T-helper 2 cell (primary cell): ENCODE measurements around the gene ABCA1.
"Not testable (repeated sequence)": the region's sequence is repeated elsewhere in the genome, so short reads cannot be mapped to it uniquely, and the experiment has no call there.

ENCODE experiments used
- DNase-seq, 5 experiments: peaks; one replicate each; pipeline versions ENCODE4 v3.0.0 to v3.0.0-alpha.2; 2012 to 2022

ABCA1 gene

DNA sequence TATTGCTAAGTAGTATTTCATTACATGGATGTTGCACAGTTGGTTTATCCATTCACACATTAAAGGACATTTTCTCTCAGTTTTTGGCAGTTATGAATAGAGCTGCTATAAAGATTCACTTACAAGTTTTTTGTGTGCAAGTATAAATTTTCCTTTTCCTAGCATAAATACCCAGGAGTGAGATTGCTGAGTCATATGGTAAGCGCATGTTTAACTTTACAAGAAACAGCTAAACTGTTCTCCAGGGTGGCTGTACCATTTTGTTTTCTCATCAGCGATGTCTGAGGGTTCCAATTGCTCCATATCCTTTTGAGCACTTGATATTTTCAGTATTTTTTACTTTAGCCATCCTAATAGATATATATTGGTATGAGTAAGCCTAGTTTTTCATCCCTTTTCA lies 16.4 kb upstream of the ABCA1 start:
- no peak for DNase-seq

GRCh38 chr9:104941597-104941996 lies 13.6 kb upstream of the ABCA1 start:
- no peak for DNase-seq

GRCh38 chr9:104936291-104936690 lies 8.3 kb upstream of the ABCA1 start:
- DNase-seq, result no peak

DNA sequence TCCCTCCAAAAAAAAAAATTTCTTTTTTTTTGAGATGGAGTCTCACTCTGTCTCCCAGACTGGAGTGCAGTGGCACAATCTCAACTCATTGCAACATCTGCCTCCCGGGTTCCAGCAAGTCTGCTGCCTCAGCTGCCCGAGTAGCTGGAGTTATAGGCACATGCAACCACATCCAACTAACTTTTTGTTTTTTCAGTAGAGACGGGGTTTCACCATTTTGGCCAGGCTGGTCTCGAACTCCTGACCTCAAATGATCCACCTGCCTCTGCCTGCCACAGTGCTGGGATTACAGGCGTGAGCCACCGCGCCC lies 7.5 kb upstream of the ABCA1 start:
- DNase-seq, result not testable (repeated sequence)

GRCh38 chr9:104934691-104935500 lies 6.9 kb upstream of the ABCA1 start:
- no peak for DNase-seq

GRCh38 chr9:104933091-104933490 lies 5.1 kb upstream of the ABCA1 start:
- not testable (repeated sequence) for DNase-seq

DNA sequence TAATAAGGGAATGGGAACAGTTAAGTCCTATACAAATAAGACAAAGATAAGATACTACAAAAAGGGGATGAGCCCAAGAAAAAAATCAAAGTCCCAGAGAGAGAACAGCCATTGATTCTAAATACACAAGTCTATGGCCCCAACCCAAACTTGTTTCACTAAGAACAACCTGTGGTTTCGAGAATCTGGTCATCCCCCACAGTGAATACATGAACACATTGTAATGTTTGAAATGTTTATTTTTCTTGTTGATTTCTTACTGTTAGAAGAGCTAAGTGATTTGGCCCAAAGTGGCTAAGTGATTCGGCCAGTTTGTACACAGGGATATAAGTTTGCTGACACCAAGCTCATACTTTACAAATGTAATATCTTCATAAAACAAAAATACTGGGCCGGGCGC lies 3.3 kb upstream of the ABCA1 start:
- no peak for DNase-seq

DNA sequence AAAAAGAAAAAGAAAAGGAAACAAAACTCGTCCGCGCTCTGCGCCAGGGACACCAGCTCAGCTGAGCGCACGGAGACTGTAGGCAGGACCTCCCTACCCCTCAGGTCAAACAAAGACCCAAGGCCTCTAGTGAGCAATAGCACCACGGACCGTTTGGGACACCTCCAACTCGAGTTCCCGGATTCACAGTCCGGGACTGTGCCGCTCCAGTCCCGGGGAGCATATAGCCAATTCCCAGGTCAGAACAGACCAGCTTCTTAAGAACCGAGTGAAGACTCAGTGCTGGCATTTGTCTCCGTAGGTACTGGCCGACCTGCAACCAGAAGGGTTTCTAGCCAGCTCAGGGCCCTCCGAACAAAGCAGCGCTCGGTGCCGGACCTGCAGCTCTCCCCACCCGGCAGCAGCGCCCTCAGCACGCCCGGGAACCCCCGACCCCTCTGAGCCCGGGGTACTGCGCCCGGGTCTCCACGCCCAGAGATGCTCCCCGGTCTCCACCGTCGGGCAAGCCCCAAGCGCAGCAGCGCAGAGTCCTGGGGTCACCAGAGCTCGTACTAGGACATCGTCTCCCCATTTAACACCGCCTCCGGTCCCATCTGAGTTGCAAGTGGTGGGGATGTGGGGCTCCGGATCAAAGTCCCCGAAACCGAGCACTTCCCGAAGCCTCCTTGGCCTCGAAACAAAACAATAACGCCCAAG lies 591 bp downstream of the ABCA1 start:
- DNase-seq, result peak in 2 of 5 experiments; percentile 3 to 19

DNA sequence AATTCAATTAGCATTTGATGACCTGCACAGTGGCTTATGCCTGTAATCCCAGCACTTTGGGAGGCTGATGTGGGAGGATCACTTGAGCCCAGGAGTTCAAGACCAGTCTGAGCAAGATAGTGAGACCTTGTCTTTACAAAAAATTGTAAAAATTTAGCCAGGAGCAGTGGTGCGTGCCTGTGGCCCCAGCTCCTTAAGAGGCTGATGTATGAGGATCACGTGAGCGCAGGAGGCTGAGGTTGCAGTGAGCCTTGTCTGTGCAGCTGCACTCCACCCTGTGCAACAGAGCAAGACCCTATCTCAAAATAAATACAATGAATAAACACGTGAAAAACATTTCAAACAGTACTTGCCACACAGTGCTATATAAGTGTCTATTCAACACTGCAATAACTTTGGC lies 4.2 kb downstream of the ABCA1 start:
- no peak for DNase-seq

DNA sequence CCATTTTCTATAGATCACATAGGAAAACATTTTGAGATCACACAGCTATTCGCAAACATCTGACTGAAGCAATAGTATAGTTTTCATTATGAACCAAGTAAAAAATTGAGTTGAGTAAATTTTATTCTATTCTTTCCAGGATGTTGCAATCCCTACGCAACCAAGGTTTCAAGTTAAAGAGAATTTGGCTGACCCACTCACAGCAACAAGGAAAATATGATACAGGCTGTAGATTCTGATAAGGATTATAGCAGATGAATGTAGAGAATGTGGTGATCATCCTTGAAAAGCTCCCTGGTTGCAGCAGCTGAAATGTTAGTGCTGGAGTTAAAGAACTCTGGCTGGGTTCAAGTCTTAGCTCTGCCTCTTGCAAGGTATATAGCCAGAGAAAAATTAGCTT lies 4.7 kb downstream of the ABCA1 start:
- DNase-seq, result no peak

- not testable (repeated sequence) for DNase-seq
These were observed 5.2 kb downstream of the ABCA1 start for GRCh38 chr9:104922748-104923147.

DNA sequence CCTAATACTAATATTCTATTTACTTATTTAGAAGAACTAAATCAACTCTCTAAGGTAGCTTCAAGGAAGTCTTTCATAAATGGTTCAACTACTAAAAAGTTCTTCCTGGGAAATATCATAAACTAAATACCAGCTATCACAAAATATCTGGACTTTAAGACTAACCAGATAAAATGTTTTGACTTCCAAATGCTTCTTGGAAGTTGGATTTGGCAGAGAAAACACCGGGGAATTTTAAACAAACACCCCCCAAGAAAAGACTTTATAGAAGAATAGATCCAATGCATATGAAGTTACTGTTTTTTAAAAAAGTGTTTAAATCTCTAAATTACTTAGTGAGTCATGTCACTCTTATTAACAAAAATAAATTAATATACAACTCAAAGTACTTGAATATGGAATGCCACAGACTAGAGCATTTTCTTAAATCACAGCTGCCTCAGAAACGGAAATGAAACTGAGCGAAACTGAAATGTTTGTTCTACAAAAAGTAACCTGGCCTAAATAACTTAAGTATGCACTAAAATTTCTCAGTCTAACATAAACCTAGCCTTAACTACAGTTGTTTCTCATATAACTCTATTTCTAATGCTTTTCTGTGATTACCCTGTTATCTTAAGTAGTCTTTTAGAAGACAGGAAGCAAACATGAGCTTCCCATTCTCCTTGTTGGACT lies 6.8 kb downstream of the ABCA1 start:
- DNase-seq, result no peak

DNA sequence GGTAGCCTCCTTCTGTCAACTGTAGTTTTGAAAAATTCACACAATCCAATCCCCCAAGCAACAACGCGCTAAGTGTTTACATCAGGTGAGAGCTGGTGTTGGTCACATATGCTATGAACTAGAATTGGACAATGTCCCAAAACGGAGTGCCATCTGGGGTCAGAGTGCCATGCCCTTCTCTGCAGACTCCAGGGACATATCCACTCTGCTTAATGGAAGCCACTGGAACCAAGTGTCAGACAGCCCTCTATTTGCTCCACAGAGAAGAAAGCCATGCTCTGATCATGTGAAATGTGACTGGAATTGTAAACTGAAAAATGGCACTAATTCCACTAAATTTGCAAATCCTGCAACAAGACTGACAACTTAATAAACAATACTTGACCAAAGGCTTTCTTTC lies 12.2 kb downstream of the ABCA1 start:
- DNase-seq, result no peak

- no peak for DNase-seq
These were observed 12.9 kb downstream of the ABCA1 start for GRCh38 chr9:104915049-104915448.

GRCh38 chr9:104914466-104914865 lies 13.5 kb downstream of the ABCA1 start:
- DNase-seq, result peak in 1 of 5 experiments; percentile 6

- DNase-seq, result no peak
These were observed 15.3 kb downstream of the ABCA1 start for GRCh38 chr9:104912606-104913005.

GRCh38 chr9:104911032-104911607 lies 16.8 kb downstream of the ABCA1 start:
- no peak for DNase-seq

DNA sequence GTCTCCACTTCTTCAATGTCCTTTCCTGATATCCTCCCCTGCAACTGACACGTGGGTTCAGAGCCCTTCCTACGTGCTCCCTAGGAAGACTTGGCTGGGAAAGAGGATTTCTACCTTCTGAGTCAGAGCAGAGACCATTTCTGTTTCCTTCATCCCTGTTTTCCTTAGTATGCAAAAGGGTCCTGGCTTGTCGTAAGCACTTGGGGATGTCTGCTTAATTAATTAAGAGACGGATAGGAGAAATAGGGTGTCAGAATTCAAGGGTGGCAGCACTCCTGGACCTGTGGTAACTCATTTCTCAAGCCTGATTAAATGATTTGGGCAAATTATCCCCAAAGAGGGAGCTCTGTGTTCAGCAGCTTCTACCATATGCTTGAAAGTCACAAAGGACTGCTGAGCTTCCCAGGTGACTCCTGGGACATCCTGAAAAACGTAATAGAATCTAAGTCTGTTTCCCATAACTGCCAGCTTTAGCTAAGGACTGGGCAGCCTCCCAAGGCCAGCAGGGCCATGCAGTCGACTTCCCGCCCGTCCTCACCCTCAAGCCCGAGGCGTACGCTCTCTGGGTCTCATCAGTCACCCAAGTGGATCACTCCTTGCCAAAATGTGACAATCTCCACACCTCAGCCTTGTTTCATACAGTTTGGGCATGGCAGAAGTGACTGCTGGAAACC lies 20.5 kb downstream of the ABCA1 start:
- no peak for DNase-seq

GRCh38 chr9:104906441-104907277 lies 21.3 kb downstream of the ABCA1 start:
- DNase-seq, result no peak

- DNase-seq, result no peak
These were observed 22.0 kb downstream of the ABCA1 start for GRCh38 chr9:104905931-104906330.

DNA sequence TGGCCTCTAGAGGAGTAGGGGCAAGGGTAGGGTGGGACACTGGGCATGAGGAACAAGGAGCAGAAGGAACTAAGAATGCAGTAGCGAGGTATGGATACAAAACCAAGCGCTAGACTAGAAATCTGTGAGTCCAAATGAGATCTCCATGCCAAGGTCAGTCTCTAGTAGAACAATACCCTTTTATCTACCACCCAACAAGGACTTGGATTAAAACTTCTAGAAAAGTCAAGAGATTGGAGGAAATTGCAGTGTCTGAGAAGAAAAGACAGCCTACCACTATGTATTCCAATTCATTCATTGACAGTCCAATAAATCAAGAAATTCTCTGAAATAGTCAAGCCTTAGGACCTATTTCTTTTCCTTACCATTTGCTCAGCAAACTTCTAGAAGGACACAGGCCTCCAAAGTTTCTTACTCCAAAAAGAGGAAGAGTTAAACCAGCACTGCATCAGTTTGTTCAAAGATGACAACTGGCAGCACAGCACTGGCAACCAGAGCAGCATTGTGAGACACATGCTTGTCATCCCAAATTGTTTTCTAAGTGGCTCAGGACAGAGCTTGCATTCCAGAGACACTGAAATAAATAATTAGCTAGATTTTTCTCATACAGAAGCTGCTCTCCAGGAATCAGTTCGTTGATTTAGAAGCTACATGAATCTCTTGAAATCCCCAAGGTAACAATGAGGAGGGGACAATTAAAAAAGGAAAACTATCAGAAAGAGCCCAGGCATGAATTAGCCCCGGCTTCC lies 22.6 kb downstream of the ABCA1 start:
- DNase-seq, result no peak
